ENCODE results near the gene PLCB1.

Gene PLCB1

DNA sequence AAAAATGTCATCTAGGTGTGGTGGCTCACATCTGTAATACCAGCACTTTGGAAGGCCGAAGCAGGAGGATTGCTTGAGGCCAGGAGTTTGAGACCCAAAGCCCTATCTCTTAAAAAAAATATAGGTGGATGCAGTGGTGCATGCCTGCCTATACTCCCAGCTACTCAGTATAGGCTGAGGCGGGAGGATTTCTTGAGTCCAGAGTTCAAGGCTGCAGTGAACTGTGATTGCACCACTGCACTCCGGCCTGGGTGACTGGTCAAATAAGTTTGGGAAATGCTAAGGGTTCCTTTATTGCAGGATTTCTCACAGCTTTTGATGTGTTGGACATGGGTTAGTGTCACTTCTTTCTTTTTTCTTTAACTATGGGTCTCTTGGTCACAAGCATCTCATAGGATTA is 261.3 kb downstream of the PLCB1 start:
- H3K27ac Mint-ChIP-seq: no peak overlapping the region
- DNase-seq: no peak
- H3K4me1 Mint-ChIP-seq: peaks cover 10% of the 10 kb centered on the region
- H3K9me3 Mint-ChIP-seq: no peaks in the 10 kb centered on the region
- TF ChIP-seq CTCF (IDR thresholded peaks at IDR 0.05): no peak
- no peaks in the 10 kb centered on the region for H3K36me3 Mint-ChIP-seq (ENCODE audit: low read depth)
- no peak overlapping the region for H3K4me3 Mint-ChIP-seq
- no peaks in the 10 kb centered on the region for H3K27me3 Mint-ChIP-seq (ENCODE audit: low read depth, poor library complexity)

DNA sequence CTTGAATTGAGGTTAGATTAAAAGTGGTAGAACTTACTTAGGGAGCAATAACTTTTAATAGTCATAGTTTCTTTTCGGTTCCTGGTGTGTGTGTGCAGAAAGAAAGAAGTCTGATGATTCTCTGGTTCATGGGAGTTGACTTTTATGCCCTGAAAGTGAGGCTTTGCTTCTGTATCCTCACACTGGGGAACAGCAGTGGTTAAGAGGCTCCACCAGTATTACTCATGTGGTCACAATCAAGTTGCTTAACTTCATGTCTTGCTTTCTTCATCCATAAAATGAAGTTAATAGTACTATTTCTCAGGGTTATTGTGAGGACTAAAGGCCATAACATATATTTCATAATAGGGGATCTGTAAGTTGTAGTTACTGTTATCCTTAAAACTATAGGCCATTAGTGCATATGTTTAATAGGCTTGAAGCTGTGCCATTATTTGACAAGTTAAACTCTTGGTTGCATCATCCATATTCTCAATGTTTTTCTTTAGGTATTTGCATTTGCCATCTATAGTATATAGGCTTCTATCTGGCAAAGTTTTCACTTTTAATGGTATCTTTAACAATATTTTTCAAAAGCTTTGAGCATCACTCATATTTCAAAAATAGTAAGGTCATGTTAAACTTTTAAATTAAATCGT is 262.4 kb downstream of the PLCB1 start:
- no peak for DNase-seq
- H3K36me3 Mint-ChIP-seq (ENCODE audit: low read depth): no peaks in the 10 kb centered on the region
- H3K27ac Mint-ChIP-seq: no peak overlapping the region
- H3K4me1 Mint-ChIP-seq: peaks cover 7% of the 10 kb centered on the region
- H3K9me3 Mint-ChIP-seq: no peaks in the 10 kb centered on the region
- no peak for TF ChIP-seq CTCF (IDR thresholded peaks at IDR 0.05)
- no peaks in the 10 kb centered on the region for H3K27me3 Mint-ChIP-seq (ENCODE audit: low read depth, poor library complexity)
- H3K4me3 Mint-ChIP-seq: no peak overlapping the region

DNA sequence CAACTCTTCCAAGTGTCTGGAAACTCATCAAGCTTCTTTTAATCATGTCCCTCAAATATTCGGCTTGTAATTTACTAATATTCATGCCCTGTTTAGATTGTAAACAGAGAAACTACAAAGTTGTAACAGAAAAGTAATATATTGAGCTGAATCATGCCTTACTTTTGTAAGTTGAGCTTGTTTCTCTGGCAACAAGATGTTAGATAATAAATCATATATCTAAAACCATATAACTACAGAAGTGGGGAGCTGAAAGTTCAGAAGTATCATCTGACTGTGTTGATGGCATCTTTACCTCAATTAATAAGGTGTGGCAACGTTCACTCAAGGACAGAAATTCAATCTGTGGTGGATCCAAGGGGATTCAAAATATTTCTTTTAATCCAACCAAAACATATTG is 263.9 kb downstream of the PLCB1 start:
- DNase-seq: no peak
- Mint-ChIP-seq H3K4me3 (no peak overlapping the region), H3K4me1 (no peaks in the 10 kb centered on the region), H3K9me3 (no peaks in the 10 kb centered on the region), H3K27me3 (ENCODE audit: low read depth, poor library complexity) (no peaks in the 10 kb centered on the region), H3K36me3 (ENCODE audit: low read depth) (no peaks in the 10 kb centered on the region), H3K27ac (no peak overlapping the region)
- TF ChIP-seq CTCF (IDR thresholded peaks at IDR 0.05): no peak

GRCh38 chr20:8398263-8399051 is 266.4 kb downstream of the PLCB1 start:
- no peak overlapping the region for H3K27ac Mint-ChIP-seq
- no peaks in the 10 kb centered on the region for H3K27me3 Mint-ChIP-seq (ENCODE audit: low read depth, poor library complexity)

DNA sequence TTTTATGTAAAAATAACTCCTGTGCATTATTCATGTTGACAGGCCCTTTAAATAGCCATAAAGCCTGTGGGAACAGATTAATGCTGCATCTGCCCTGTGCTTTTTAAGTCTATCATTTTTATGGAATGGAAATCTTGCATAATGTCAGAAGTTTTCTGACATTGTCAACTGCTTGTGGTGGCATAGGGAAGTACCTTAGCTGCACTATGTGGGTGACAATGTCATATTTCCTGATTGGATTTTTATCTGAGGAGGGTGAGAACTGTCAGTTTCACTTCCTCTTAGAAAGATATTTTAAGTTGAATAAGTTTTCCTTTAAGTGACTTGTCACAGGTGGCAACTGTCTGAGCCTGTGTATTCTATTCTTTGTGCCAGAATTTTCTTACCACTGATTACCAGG is 267.9 kb downstream of the PLCB1 start:
- Mint-ChIP-seq H3K36me3 (ENCODE audit: low read depth) (no peaks in the 10 kb centered on the region), H3K27me3 (ENCODE audit: low read depth, poor library complexity) (no peaks in the 10 kb centered on the region), H3K9me3 (no peaks in the 10 kb centered on the region), H3K4me1 (no peaks in the 10 kb centered on the region), H3K27ac (no peak overlapping the region), H3K4me3 (no peak overlapping the region)
- TF ChIP-seq CTCF (IDR thresholded peaks at IDR 0.05): no peak
- no peak for DNase-seq

More at GRCh38 chr20:8398263-8399051, 266.4 kb downstream of the PLCB1 start:
- Mint-ChIP-seq H3K4me3 (no peak overlapping the region), H3K36me3 (ENCODE audit: low read depth) (no peaks in the 10 kb centered on the region), H3K4me1 (no peaks in the 10 kb centered on the region), H3K9me3 (no peaks in the 10 kb centered on the region)
- DNase-seq: no peak
- no peak for TF ChIP-seq CTCF (IDR thresholded peaks at IDR 0.05)

DNA sequence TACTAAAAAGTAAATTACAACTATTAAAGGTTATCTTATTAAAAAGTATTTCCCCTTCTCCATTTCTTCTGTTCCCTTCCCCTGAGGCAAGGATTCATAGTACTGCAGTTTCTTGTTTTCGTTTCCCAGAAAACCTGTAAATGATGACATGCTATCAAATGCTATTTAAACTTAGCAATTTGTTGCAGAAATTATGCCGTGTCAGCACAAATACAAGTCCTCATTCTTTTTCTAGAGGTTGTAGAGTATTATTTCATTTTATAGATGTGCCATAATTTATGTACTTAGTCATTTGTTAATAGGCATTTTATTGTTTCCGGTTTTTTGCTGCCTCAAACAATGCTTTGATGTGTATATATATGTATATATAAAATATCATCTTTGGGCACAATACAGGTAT is 268.4 kb downstream of the PLCB1 start:
- DNase-seq: no peak
- no peak for TF ChIP-seq CTCF (IDR thresholded peaks at IDR 0.05)
- no peaks in the 10 kb centered on the region for H3K36me3 Mint-ChIP-seq (ENCODE audit: low read depth)
- H3K27ac Mint-ChIP-seq: no peak overlapping the region
- H3K4me1 Mint-ChIP-seq: no peaks in the 10 kb centered on the region
- H3K4me3 Mint-ChIP-seq: no peak overlapping the region
- H3K9me3 Mint-ChIP-seq: no peaks in the 10 kb centered on the region
- H3K27me3 Mint-ChIP-seq (ENCODE audit: low read depth, poor library complexity): no peaks in the 10 kb centered on the region
